Calu3 (cell line): Measurements from ENCODE around the gene LRBA. TPM values are rescaled to one million over a fixed set of nuclear protein-coding genes. Genes with fewer than 3 reads are reported as not detected.

ENCODE experiments used
- BruUV-seq: library from RNA; stranded (reverse); fragments of 400-500 nt; replicated peaks from 2 replicates; lab custom pipeline; 2021; lab: Mats Ljungman, UMichigan
- CTCF ChIA-PET: fragments of 300-600 bp; sonication (Branson Sonifier 250); formaldehyde crosslinking; loops from one replicate; lab custom pipeline; 2022; ENCODE audit warnings: antibody characterized with exemption; lab: Charles Lee
- DNase-seq: peaks from one replicate; pipeline ENCODE4 v3.0.0; 2022
- H3K27ac Mint-ChIP-seq: one replicate; pipeline ENCODE4 v1.8.0; 2022; ENCODE audit warnings: mixed read lengths; ENCODE audit not compliant: unreplicated experiment
- H3K27me3 Mint-ChIP-seq: one replicate; pipeline ENCODE4 v1.8.0; 2022; ENCODE audit warnings: mixed read lengths; ENCODE audit not compliant: unreplicated experiment
- H3K36me3 Mint-ChIP-seq: one replicate; pipeline ENCODE4 v1.8.0; 2022; ENCODE audit warnings: mild to moderate bottlenecking, moderate library complexity, mixed read lengths; ENCODE audit not compliant: insufficient read depth, unreplicated experiment
- H3K4me1 Mint-ChIP-seq: one replicate; pipeline ENCODE4 v1.8.0; 2022; ENCODE audit warnings: mild to moderate bottlenecking, low read depth, mixed read lengths; ENCODE audit not compliant: unreplicated experiment
- H3K4me3 Mint-ChIP-seq: one replicate; pipeline ENCODE4 v1.8.0; 2022; ENCODE audit warnings: mild to moderate bottlenecking, low read depth, moderate library complexity, mixed read lengths; ENCODE audit not compliant: unreplicated experiment
- H3K9me3 Mint-ChIP-seq: one replicate; pipeline ENCODE4 v1.8.0; 2022; ENCODE audit warnings: low read depth, mixed read lengths; ENCODE audit not compliant: unreplicated experiment
- intact Hi-C: fragments of 100-400 bp; cut with micrococcal nuclease; formaldehyde crosslinking; loops from one replicate; pipeline ENCODE4 v1.10.0; 2022; ENCODE audit not compliant: unreplicated experiment
- total RNA-seq: library from RNA; stranded (reverse); gene quantifications from 2 replicates; pipeline ENCODE4 v1.2.3, GENCODE V29; 2022
- TF ChIP-seq, protein P1 (sequence below): fragments of 200-600 bp; IDR thresholded peaks from one replicate; pipeline ENCODE4 v1.8.0; 2022; ENCODE audit warnings: antibody characterized with exemption; ENCODE audit not compliant: unreplicated experiment

Gene LRBA
- total RNA-seq, 1 experiment from 2014 or later, result 49.0 TPM

DNA sequence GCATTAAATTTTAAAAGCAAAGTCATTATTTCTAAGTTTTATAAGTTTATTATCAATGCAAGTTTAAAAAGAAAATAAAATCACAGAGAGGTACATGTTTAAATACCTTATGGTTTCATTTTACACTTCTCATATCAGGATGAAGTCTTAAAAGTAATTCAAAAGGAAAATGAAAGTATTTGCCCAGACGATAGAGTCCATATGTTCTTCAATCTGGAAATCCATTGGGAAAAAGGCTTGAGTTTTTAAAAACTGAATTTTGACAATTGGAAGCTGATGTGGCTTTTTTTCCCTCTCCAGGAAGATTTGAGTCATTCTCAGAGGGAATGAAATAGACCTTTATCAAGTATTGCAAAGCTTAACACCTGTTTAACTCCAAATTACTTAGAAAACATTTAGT lies 396.0 kb downstream of the LRBA start:
- H3K27ac Mint-ChIP-seq, result no peak overlapping the region
- TF ChIP-seq, protein P1, sequence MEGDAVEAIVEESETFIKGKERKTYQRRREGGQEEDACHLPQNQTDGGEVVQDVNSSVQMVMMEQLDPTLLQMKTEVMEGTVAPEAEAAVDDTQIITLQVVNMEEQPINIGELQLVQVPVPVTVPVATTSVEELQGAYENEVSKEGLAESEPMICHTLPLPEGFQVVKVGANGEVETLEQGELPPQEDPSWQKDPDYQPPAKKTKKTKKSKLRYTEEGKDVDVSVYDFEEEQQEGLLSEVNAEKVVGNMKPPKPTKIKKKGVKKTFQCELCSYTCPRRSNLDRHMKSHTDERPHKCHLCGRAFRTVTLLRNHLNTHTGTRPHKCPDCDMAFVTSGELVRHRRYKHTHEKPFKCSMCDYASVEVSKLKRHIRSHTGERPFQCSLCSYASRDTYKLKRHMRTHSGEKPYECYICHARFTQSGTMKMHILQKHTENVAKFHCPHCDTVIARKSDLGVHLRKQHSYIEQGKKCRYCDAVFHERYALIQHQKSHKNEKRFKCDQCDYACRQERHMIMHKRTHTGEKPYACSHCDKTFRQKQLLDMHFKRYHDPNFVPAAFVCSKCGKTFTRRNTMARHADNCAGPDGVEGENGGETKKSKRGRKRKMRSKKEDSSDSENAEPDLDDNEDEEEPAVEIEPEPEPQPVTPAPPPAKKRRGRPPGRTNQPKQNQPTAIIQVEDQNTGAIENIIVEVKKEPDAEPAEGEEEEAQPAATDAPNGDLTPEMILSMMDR, result no peak
- no peaks in the 10 kb centered on the region for H3K36me3 Mint-ChIP-seq
- CTCF ChIA-PET, result no interaction called here
- no peak for DNase-seq
- intact Hi-C loops, result no loop called here
- no peak overlapping the region for H3K4me3 Mint-ChIP-seq
- no peaks in the 10 kb centered on the region for H3K27me3 Mint-ChIP-seq
- H3K4me1 Mint-ChIP-seq, result no peaks in the 10 kb centered on the region
- no TSS peak for BruUV-seq
- H3K9me3 Mint-ChIP-seq, result no peaks in the 10 kb centered on the region

DNA sequence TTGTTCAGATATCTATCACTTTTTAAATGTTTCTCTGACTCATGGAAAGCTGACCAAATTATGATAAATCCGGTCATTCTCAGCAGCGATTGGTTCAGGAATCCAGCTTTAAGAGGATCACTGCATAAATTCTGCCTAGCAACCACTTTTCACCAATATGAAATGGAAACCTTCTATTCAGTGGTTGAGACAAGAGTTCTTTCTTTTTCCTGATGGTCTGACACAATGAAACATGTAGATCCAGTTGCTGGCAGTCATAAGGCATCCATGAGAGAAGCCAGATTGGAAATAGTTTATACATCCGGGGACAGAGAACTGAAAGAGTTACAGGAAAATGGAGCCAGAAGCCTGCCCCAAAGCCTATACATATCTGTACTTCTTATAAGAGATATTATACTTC lies 406.0 kb downstream of the LRBA start:
- no TSS peak for BruUV-seq
- H3K36me3 Mint-ChIP-seq, result no peaks in the 10 kb centered on the region
- TF ChIP-seq, protein P1, result no peak
- intact Hi-C loops, result no loop called here
- H3K4me1 Mint-ChIP-seq, result peaks cover 5% of the 10 kb centered on the region
- H3K27ac Mint-ChIP-seq, result no peak overlapping the region
- no peaks in the 10 kb centered on the region for H3K27me3 Mint-ChIP-seq
- H3K4me3 Mint-ChIP-seq, result no peak overlapping the region
- CTCF ChIA-PET, result no interaction called here
- no peaks in the 10 kb centered on the region for H3K9me3 Mint-ChIP-seq
- no peak for DNase-seq

DNA sequence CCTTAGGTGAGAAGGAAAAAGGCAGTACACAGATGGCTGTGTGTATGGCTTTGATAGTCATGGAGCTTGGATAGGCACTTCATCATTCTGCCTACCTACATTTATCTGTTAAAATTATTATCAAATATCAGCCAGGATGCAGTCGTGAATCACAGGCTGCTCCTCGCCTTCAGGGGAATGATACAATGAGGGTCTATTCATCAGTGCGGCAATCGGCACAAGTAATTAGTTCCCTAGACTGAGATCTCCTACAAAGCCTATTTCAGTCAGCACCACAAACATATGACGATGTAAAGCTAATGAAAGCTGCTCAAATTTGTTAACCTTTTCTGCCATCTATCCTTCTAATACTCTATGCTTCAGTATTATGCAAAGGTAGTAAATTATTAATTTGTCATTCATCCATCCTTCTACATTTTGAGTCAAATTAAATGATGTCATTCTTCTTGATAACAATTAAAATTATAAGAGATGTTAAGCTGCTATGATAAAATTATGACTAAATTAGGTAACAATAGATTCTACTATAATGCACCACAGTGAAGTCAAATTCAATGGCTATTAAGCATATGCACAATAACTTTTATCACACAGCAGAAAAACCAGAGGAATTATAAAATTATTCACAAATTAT lies 414.2 kb downstream of the LRBA start:
- no peak overlapping the region for H3K27ac Mint-ChIP-seq
- H3K9me3 Mint-ChIP-seq, result no peaks in the 10 kb centered on the region
- TF ChIP-seq, protein P1, result no peak
- CTCF ChIA-PET, result no interaction called here
- no TSS peak for BruUV-seq
- H3K4me1 Mint-ChIP-seq, result no peaks in the 10 kb centered on the region
- no peak overlapping the region for H3K4me3 Mint-ChIP-seq
- intact Hi-C loops, result no loop called here
- no peaks in the 10 kb centered on the region for H3K27me3 Mint-ChIP-seq
- no peak for DNase-seq
- no peaks in the 10 kb centered on the region for H3K36me3 Mint-ChIP-seq

DNA sequence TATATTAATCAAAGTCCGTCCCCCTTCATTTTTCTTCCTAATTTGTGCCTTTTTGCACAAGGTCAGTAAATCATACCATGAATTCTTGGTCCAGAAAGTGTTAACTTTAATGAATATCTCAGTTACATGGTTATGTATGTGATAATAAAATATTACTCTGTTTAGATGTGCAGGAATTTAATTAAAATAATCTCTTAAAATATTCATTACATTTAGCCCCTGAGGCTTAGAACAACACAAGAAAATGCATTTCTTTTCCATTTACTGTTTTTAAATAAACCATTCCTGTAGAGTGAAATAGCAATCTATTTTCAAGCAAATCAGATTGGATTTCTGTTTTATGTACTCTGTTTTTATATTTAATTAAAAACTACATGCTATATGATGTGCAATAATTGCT lies 415.5 kb downstream of the LRBA start:
- CTCF ChIA-PET, result no interaction called here
- intact Hi-C loops, result no loop called here

More for the DNA sequence above, 415.5 kb downstream of the LRBA start:
- no TSS peak for BruUV-seq
- no peak overlapping the region for H3K27ac Mint-ChIP-seq
- no peaks in the 10 kb centered on the region for H3K4me1 Mint-ChIP-seq
- H3K36me3 Mint-ChIP-seq, result no peaks in the 10 kb centered on the region
- DNase-seq, result no peak
- no peaks in the 10 kb centered on the region for H3K27me3 Mint-ChIP-seq
- H3K9me3 Mint-ChIP-seq, result no peaks in the 10 kb centered on the region
- no peak overlapping the region for H3K4me3 Mint-ChIP-seq
- TF ChIP-seq, protein P1, result no peak
